GM21786 (cell line): ENCODE results near the gene RPL19.
"Not testable (repeated sequence)": the region's sequence is repeated elsewhere in the genome, so short reads cannot be mapped to it uniquely, and the experiment has no call there.

Experiments
- ATAC-seq: cut with Tn5 transposase; IDR thresholded peaks from one replicate; pipeline ENCODE4 v1.9.1; 2021; ENCODE audit not compliant: unreplicated experiment

The RPL19 gene

GRCh38 chr17:39240631-39241030 is 40.5 kb downstream of the RPL19 start:
- no peak for ATAC-seq

- no peak for ATAC-seq
Measured at GRCh38 chr17:39243155-39243554, 43.1 kb downstream of the RPL19 start.

GRCh38 chr17:39244016-39244599 is 44.0 kb downstream of the RPL19 start:
- no peak for ATAC-seq

- ATAC-seq = no peak
Measured at GRCh38 chr17:39244600-39245570, 44.8 kb downstream of the RPL19 start.

GRCh38 chr17:39246274-39246673 is 46.2 kb downstream of the RPL19 start:
- ATAC-seq = no peak

- not testable (repeated sequence) for ATAC-seq
Measured at GRCh38 chr17:39250076-39250475, 50.0 kb downstream of the RPL19 start.

GRCh38 chr17:39251997-39252396 is 51.9 kb downstream of the RPL19 start:
- no peak for ATAC-seq

GRCh38 chr17:39252788-39253460 is 52.8 kb downstream of the RPL19 start:
- ATAC-seq = no peak
